Measurements from ENCODE around the gene RAP1GAP2.

Gene RAP1GAP2

GRCh38 chr17:2911755-2912111 lies 115.5 kb downstream of the RAP1GAP2 start:
- DNase-seq (ENCODE audit: low read depth): no peak

DNA sequence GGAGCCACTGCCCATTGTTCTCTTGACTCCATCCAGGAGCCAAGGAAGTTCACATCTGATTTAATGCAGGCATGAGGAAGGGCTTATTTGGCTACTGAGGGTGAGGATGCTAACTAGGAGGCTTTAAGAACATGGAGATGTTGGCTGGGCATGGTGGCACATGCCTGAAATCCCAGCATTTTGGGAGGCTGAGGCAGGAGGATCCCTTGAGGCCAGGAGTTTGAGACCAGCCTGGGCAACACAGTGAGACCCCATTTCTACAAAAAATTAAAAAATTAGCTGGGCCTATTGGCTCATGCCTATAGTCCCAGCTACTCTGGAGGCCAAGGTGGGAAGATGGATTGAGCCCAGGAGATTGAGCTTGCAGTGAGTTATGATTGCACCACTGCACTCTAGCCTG lies 116.5 kb downstream of the RAP1GAP2 start:
- DNase-seq (ENCODE audit: low read depth): no peak

GRCh38 chr17:2916461-2916860 lies 120.2 kb downstream of the RAP1GAP2 start:
- DNase-seq (ENCODE audit: low read depth): no peak

DNA sequence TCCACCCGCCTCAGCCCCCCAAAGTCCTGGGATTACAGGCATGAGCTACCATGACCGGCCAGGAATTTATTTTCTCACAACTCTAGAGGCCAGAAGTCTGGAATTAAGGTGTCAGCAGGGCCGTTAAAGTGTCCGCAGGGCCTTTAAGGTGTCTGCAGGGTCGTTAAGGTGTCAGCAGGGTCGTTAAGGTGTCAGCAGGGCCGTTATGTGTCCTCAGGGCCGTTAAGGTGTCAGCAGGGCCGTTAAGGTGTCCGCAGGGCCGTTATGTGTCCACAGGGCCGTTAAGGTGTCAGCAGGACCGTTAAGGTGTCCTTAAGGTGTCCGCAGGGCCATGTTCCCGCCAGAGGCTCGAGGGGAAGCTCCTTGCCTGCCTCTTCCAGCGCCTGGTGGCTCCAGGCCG lies 125.2 kb downstream of the RAP1GAP2 start:
- no peak for DNase-seq (ENCODE audit: low read depth)

- DNase-seq (ENCODE audit: low read depth): no peak
Observed at GRCh38 chr17:2924211-2924610, 128.0 kb downstream of the RAP1GAP2 start.

DNA sequence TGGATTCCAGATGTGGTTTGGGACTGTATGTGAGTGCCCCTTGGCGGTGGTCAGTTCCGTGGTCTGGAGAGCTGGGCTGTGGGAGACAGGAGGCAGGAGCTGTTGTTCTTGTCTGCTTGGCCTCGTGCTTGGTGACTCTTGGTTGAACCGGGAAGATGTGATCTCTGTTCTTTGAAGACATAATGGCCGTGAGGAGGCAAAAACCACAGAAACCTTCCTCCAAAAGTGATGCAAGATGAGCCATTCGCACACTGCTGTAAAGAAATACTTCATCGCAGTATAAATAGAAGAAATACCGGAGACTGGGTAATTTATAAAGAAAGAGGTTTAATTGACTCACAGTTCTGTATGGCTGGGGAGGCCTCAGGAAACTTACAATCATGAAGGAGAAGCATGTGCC lies 128.8 kb downstream of the RAP1GAP2 start:
- no peak for DNase-seq (ENCODE audit: low read depth)

DNA sequence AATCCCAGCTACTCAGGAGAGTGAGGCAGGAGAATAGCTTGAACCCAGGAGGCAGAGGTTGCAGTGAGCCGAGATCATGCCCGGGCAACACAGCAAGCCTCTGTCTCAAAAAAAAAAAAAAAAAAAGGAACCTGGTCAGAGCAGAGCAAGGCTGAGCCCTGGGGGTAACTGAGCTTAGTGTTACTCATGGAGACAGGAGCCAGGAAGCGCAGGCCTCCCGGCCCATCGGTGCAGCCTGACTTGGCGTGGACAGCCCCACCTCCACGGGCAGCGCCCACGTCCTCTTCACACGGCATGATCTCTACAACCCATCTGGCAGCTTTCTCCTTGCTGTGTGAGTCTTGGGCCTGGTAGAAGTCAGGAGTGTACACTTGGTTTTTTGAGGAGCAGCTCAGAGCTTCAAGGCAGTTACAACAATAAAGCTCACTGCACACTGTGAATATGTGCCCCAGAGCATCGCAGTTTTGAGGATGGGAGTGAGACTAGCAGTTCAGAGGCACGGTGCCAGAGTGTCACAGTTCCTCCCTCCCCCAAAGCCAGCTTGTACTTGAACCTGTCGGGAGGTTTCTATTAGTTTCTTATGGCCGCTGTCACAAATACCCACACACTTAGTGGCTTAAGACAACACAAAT lies 129.9 kb downstream of the RAP1GAP2 start:
- peak; percentile 27 for DNase-seq (ENCODE audit: low read depth)

DNA sequence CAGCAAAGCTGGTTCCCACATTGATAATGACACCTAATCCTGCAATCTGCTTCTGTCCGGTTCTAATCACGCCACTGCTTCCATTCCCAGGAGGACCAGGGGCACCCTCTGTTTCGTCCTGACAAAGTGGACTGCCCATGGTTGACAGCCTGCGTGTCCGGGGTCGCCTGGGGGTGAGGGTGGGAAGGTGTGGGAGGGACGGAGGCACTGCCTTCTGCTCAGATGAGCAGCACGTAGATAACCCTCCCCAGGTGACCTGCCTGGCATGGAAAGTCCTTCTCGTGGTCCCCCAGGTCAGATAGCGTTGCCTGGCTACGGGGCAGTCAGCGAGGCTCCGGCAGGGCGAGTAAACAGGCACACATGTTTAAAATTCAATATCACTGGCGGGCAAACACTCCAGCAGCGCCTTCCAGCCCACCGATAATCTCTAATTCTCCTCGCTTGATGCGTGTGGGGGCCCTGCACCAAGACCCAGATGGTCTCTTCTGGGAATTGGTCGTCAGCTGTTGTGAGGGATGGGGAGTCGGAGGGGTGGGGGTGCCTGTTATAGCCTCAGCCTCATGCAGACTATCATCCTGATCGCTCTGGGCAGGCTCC lies 132.2 kb downstream of the RAP1GAP2 start:
- no peak for DNase-seq (ENCODE audit: low read depth)

DNA sequence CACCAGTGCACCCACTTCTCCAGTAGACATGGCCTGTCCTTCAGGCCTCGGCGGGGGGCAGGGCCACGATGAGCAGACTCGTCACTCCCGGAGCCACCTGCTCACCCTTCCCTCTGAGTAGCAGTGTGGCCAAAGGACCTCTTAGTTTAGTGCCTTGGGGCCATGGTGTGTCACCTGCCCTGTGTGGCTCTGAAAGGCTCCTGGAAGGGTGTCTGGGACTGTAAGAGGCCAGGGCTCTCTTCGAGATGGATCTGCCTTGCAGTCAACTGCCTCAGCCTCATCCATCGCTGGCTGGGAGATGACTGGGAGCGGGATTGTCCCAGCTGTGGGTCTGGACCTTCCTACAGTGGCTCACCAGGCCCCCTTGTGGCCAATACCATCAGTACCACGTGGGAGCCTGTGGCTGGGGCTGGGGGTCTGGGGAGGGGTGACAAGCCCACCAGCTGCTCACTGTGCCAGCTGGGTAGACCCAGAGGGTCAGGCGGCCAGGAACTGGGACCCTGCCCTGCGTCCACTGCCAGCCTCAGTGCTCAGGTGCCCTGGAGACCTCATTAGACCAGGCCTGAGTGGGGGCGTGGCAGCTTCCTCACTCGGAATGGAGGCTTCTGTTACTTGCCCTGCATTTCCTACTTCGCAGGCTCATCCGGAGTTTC lies 133.8 kb downstream of the RAP1GAP2 start:
- DNase-seq (ENCODE audit: low read depth): no peak

- no peak for DNase-seq (ENCODE audit: low read depth)
Observed at GRCh38 chr17:2931876-2932275, 135.6 kb downstream of the RAP1GAP2 start.

- DNase-seq (ENCODE audit: low read depth): no peak
Observed at GRCh38 chr17:2932946-2933345, 136.7 kb downstream of the RAP1GAP2 start.

DNA sequence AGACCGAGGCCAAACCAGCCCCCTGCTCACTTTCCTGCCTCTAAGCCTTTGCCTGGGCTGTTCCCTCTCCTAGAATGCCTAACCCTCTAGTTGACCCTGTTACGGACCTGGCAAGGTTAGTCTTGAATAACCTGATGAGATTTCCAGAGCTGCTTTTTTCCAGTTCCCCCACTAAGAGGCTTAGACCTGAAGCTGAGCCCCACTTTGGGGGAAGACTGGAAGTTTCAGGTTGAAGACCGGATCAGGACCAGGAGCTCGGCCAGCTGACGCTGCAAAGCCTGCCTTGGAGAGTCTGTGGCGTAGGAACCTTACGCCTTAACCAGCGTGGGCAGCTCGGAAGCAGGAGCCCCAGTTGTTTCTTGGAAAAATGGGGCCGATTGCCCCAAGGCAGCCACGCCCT lies 137.4 kb downstream of the RAP1GAP2 start:
- no peak for DNase-seq (ENCODE audit: low read depth)

- DNase-seq (ENCODE audit: low read depth): no peak
Observed at GRCh38 chr17:2935632-2936031, 139.4 kb downstream of the RAP1GAP2 start.

DNA sequence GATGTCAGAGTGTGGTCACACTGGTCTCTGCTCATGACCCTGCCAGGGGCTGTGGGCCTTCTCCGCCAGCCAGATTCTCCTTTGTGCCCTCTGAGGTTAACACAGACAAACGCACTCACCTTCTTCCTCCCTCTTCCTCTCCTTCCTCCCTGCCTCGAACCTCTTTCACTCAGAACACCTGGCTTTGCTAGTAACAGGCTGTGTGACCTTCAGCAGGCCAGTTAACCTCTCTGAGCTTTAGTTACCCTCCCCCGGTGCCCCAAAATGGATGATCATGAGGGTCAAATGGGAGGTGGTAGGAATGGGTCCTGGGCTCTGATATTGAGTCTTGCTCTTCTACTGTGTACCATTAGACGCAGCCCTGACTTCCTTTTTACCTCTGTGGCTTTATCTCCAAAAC lies 140.1 kb downstream of the RAP1GAP2 start:
- DNase-seq (ENCODE audit: low read depth): no peak

DNA sequence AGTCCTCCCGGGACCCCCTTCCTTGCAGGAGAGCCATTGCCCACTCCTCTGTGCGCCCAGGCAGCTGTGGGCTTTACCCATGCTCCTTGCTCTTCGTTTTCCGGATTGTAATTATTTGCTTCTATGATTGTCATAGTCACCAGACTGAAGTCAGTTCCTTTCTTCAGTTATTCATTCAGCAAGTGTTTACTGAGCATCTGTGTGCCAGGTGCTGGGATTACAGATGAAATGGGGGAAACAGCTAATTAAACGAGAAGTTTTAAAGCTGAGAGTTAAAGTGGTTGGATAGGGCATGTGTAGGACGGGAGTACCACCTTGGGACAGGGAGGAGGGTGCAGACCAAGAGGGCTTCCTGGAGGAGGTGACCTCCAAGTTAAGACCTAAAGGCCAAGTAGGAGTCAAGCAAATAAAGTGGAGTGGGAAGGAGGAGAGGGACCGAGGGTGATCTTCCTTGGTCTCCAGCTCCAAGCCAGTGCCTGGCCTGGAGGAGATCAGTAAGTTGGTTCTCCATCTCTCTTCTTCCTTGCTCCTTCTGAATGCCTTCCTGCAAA lies 140.6 kb downstream of the RAP1GAP2 start:
- DNase-seq (ENCODE audit: low read depth): no peak

DNA sequence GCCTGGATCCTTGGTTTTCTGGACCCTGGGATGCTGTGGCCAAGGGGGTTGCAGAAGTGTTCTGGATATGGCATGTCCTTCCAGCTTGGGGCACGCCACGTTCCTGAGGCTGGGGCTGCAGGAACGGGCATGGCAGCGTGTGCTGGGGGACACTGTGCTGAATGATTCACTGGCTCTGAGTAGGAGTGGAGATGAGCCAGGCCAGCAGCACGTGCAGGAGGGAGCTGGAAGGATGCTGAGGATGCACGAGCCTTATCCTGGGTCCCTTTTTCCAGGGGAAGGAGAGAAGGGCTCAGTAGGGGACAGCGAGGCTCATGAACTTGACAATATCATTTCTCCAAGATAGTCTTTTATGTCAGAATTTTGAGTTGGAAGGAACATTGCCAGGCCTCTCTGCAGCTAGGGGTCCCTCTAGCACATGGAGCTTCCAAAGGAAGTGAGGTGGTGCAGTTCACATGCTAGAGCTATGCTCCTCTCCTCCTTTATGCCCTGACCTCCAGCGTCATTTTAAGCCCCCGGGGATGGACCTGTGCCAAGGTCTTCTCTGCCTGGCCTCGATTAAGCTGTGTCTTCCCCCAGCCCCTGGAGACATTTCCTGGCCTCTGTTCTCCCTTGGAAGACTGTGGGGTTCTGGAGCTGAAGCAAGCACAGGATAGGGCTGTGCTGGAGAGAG lies 141.2 kb downstream of the RAP1GAP2 start:
- no peak for DNase-seq (ENCODE audit: low read depth)

- no peak for DNase-seq (ENCODE audit: low read depth)
Observed at GRCh38 chr17:2939714-2940351, 143.6 kb downstream of the RAP1GAP2 start.

DNA sequence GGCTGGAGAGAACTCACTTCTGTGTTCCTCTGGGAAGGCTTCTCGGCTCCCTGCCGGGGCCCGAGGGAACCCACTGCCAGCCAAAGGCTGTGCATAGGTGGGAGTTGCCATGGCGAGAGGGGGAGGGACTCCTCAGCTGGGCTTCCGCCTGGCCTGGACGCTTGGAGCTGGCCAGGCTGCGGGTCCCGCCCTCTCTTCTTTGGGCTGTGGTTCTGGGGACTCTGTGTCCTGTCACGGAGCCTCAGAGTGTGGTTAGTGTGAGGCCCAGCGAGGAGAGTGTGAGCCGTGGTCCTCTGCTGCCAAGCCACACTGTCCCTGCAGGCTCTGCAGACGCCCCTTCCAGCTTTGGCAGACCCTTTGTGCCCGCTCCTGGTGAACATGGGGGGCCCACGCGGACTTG lies 144.1 kb downstream of the RAP1GAP2 start:
- no peak for DNase-seq (ENCODE audit: low read depth)

DNA sequence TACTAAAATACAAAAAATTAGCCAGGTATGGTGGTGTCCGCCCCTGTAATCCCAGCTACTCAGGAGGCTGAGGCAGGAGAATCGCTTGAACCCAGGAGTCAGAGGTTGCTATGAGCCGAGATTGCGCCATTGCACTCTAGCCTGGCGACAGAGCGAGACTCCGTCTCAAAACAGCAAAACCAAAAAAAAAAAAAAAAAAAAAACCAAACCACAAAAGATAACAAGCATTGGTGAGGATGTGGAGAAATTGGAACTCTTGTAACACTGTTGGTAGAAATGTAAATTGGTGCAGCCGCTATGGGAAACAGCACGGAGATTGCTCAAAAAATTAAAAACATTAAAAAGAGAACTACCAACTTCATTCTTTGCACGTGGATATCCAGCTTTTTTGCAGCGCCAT lies 147.7 kb downstream of the RAP1GAP2 start:
- DNase-seq (ENCODE audit: low read depth): no peak

DNA sequence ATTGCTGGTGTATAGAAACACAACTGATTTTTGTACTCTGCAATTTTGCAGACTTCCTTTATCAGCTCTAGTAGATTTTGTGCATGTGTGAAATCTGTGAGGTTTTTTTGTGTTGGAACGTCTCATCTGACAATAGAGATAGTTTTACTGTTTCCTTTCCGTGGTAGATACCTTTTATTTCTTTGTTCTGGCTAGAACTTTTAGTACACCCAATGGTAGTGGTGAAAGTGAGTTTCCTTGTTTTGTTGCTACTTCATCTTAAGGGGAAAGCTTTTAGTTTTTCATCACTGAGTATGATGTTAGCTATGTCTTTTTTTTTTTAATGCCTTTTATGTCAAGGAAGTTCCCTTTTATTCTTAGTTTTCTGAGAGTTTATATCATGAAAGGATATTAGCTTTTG lies 149.1 kb downstream of the RAP1GAP2 start:
- DNase-seq (ENCODE audit: low read depth): no peak

DNA sequence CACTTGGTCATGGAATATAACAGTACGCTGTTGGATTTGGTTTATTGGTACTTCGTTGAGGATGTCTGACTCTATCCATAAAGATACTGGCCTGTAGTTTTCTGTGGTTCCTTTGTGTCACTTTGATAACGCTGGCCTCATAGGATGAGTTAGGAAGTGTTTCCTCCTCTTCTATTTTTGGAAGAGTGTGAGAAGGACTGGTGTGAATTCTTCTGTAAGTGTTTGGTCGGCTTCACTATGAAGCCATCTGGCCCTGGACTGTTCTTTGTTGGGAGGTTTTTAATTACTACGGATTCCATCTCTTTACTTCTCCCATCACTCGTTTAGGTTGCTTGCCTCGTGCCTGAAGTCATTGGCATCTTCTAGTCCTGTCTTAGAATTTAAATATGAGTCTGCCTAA lies 149.9 kb downstream of the RAP1GAP2 start:
- no peak for DNase-seq (ENCODE audit: low read depth)

- DNase-seq (ENCODE audit: low read depth): no peak
Observed at GRCh38 chr17:2947588-2947950, 151.3 kb downstream of the RAP1GAP2 start.
